ENCODE results near the gene PIK3R2. TPM values are rescaled to one million over a fixed set of nuclear protein-coding genes. Genes with fewer than 3 reads are reported as not detected.

Gene PIK3R2
- total and polyA plus RNA-seq, 2 of the 13 experiments (the other 11 are each of a cell fraction or from before 2014, with no cell fraction given), result 18.6 to 25.3 TPM

GRCh38 chr19:18192673-18193387 is 39.9 kb downstream of the PIK3R2 start, which contains the start of gene MPV17L2 (continued):
- TF ChIP-seq MXI1 (IDR thresholded peaks at IDR 0.05; ENCODE audit: borderline replicate concordance, low read depth, low read length), result peak; percentile 89; the same call in 2 of the 3 replicates
- no peak for TF ChIP-seq ZBTB26 (CRISPR knock-in tag; IDR thresholded peaks at IDR 0.05; ENCODE audit: borderline replicate concordance)
- no peak for TF ChIP-seq THAP7 (CRISPR knock-in tag; IDR thresholded peaks at IDR 0.05)
- no peak for TF ChIP-seq ZNF333 (CRISPR knock-in tag; IDR thresholded peaks at IDR 0.05; ENCODE audit: borderline replicate concordance)
- peak; percentile 74; the same call in 1 of the 2 replicates for TF ChIP-seq POLR2G (IDR thresholded peaks at IDR 0.05; ENCODE audit: low read depth, low read length)
- TF ChIP-seq CAMTA2 (CRISPR knock-in tag; IDR thresholded peaks at IDR 0.05; ENCODE audit: borderline replicate concordance), result no peak
- TF ChIP-seq REST (IDR thresholded peaks at IDR 0.05; ENCODE audit: borderline replicate concordance in 1 of 2, low read depth in 1 of 2, low read length in 2 of 2), result no peak
- TF ChIP-seq, protein P1, sequence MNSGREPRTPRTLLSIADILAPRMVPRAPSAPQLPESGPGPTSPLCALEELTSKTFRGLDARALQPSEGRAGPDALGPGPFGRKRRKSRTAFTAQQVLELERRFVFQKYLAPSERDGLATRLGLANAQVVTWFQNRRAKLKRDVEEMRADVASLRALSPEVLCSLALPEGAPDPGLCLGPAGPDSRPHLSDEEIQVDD (CRISPR knock-in tag; IDR thresholded peaks at IDR 0.05; ENCODE audit: borderline replicate concordance), result no peak
- TF ChIP-seq, protein P2, sequence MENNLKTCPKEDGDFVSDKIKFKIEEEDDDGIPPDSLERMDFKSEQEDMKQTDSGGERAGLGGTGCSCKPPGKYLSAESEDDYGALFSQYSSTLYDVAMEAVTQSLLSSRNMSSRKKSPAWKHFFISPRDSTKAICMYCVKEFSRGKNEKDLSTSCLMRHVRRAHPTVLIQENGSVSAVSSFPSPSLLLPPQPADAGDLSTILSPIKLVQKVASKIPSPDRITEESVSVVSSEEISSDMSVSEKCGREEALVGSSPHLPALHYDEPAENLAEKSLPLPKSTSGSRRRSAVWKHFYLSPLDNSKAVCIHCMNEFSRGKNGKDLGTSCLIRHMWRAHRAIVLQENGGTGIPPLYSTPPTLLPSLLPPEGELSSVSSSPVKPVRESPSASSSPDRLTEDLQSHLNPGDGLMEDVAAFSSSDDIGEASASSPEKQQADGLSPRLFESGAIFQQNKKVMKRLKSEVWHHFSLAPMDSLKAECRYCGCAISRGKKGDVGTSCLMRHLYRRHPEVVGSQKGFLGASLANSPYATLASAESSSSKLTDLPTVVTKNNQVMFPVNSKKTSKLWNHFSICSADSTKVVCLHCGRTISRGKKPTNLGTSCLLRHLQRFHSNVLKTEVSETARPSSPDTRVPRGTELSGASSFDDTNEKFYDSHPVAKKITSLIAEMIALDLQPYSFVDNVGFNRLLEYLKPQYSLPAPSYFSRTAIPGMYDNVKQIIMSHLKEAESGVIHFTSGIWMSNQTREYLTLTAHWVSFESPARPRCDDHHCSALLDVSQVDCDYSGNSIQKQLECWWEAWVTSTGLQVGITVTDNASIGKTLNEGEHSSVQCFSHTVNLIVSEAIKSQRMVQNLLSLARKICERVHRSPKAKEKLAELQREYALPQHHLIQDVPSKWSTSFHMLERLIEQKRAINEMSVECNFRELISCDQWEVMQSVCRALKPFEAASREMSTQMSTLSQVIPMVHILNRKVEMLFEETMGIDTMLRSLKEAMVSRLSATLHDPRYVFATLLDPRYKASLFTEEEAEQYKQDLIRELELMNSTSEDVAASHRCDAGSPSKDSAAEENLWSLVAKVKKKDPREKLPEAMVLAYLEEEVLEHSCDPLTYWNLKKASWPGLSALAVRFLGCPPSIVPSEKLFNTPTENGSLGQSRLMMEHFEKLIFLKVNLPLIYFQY (CRISPR knock-in tag; IDR thresholded peaks at IDR 0.05; ENCODE audit: borderline replicate concordance), result no peak
- no peak for TF ChIP-seq EED (CRISPR knock-in tag; IDR thresholded peaks at IDR 0.05)
- TF ChIP-seq ZBTB43 (CRISPR knock-in tag; conservative IDR thresholded peaks at IDR 0.05), result 0 out of 2 replicates have a peak, but pooled peaks have one; percentile 30
- TF ChIP-seq KDM5A (IDR thresholded peaks at IDR 0.05; ENCODE audit: borderline replicate concordance, low read length), result no peak; the same call in 1 of the 2 replicates
- no peak for TF ChIP-seq FUBP1 (CRISPR knock-in tag; IDR thresholded peaks at IDR 0.05; ENCODE audit: borderline replicate concordance)
